NCI-H1092 treated with DMSO at 0.1 percent for 48 hours (cell line): Measurements from ENCODE around the gene MIS12.

Experiments used
- DNase-seq: peaks from one replicate; lab custom pipeline; 2025; lab: John Stamatoyannopoulos, UW

The MIS12 gene

GRCh38 chr17:5500247-5500588 is 13.9 kb downstream of the MIS12 start:
- peak; percentile 18 for DNase-seq

- peak; percentile 88 for DNase-seq
Observed at GRCh38 chr17:5500589-5501391, 14.4 kb downstream of the MIS12 start.

- DNase-seq: no peak
Observed at GRCh38 chr17:5501685-5502084, 15.3 kb downstream of the MIS12 start.

GRCh38 chr17:5502552-5502951 is 16.2 kb downstream of the MIS12 start:
- DNase-seq: no peak

GRCh38 chr17:5506307-5506706 is 19.9 kb downstream of the MIS12 start:
- no peak for DNase-seq

- peak; percentile 75 for DNase-seq
Observed at GRCh38 chr17:5508810-5509209, 22.4 kb downstream of the MIS12 start.

GRCh38 chr17:5509482-5509881 is 23.1 kb downstream of the MIS12 start:
- DNase-seq: no peak

GRCh38 chr17:5510771-5511170 is 24.4 kb downstream of the MIS12 start:
- no peak for DNase-seq

GRCh38 chr17:5511401-5512225 is 25.2 kb downstream of the MIS12 start:
- DNase-seq: no peak

GRCh38 chr17:5513628-5514027 is 27.3 kb downstream of the MIS12 start:
- no peak for DNase-seq

GRCh38 chr17:5514976-5515375 is 28.6 kb downstream of the MIS12 start:
- no peak for DNase-seq

- no peak for DNase-seq
Observed at GRCh38 chr17:5516060-5516792, 29.9 kb downstream of the MIS12 start.

GRCh38 chr17:5522476-5522875 is 36.1 kb downstream of the MIS12 start:
- DNase-seq: no peak

- DNase-seq: no peak
Observed at GRCh38 chr17:5523249-5523648, 36.9 kb downstream of the MIS12 start.

GRCh38 chr17:5526821-5527598 is 40.6 kb downstream of the MIS12 start:
- DNase-seq: no peak

- no peak for DNase-seq
Observed at GRCh38 chr17:5527601-5528250, 41.4 kb downstream of the MIS12 start.

GRCh38 chr17:5530265-5531084 is 44.1 kb downstream of the MIS12 start:
- DNase-seq: no peak

GRCh38 chr17:5531085-5531418 is 44.7 kb downstream of the MIS12 start:
- no peak for DNase-seq

- no peak for DNase-seq
Observed at GRCh38 chr17:5532581-5532980, 46.2 kb downstream of the MIS12 start.

- no peak for DNase-seq
Observed at GRCh38 chr17:5533486-5534315, 47.3 kb downstream of the MIS12 start.
